Measurements from ENCODE around the gene FBXL16. TPM values are rescaled to one million over a fixed set of nuclear protein-coding genes. Genes with fewer than 3 reads are reported as not detected.
A peak's percentile ranks its signal among the peaks of the same experiment; 100 is the strongest.

Gene FBXL16
- total RNA-seq, 1 experiment from 2014 or later, result 22.2 TPM

GRCh38 chr16:749010-749409 is 43.4 kb upstream of the FBXL16 start:
- Histone ChIP-seq H4K20me1 (ENCODE audit: insufficient read depth) (no peaks in the 10 kb centered on the region; the same call in 1 of the 2 replicates), H2AFZ (no peak overlapping the region), H3F3A (ENCODE audit: insufficient read depth, low read depth) (0 out of 2 replicates have a peak, but pooled peaks cover 4% of the 10 kb centered on the region), H3K36me3 (ENCODE audit: low read depth) (no peaks in the 10 kb centered on the region), H3K9me3 (ENCODE audit: insufficient read depth, low read depth) (no peaks in the 10 kb centered on the region), H3K79me2 (ENCODE audit: low read depth) (no peaks in the 10 kb centered on the region), H3K27me3 (ENCODE audit: insufficient read depth, low read depth) (no peaks in the 10 kb centered on the region), H3K4me1 (replicated peaks; ENCODE audit: insufficient read depth) (no peaks in the 10 kb centered on the region), H3K9me2 (ENCODE audit: insufficient read depth) (no peaks in the 10 kb centered on the region), H3K4me3 (no peak overlapping the region), H3K27ac (no peak overlapping the region), H3K4me2 (no peak overlapping the region)
- ChIA-PET POLR2A (ENCODE audit: unreplicated experiment) (interaction anchor here (0.7 to 0.8 kb wide), 3 partner anchors 10 to 37 kb away, joined by 9 to 24 read pairs (median 23); partner anchors contain the start of gene MSLN), CTCF (interaction anchor here (0.6 kb wide), 1 partner anchor 710 kb away, joined by 5 read pairs; no protein-coding TSS in a partner anchor)
- BruUV-seq (replicated peaks), result no TSS peak
- TF ChIP-seq, protein P1, sequence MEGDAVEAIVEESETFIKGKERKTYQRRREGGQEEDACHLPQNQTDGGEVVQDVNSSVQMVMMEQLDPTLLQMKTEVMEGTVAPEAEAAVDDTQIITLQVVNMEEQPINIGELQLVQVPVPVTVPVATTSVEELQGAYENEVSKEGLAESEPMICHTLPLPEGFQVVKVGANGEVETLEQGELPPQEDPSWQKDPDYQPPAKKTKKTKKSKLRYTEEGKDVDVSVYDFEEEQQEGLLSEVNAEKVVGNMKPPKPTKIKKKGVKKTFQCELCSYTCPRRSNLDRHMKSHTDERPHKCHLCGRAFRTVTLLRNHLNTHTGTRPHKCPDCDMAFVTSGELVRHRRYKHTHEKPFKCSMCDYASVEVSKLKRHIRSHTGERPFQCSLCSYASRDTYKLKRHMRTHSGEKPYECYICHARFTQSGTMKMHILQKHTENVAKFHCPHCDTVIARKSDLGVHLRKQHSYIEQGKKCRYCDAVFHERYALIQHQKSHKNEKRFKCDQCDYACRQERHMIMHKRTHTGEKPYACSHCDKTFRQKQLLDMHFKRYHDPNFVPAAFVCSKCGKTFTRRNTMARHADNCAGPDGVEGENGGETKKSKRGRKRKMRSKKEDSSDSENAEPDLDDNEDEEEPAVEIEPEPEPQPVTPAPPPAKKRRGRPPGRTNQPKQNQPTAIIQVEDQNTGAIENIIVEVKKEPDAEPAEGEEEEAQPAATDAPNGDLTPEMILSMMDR (conservative IDR thresholded peaks at IDR 0.05), result no peak
- TF ChIP-seq EZH2 (IDR thresholded peaks at IDR 0.05; ENCODE audit: low read depth), result no peak
- DNase-seq, result peak in 1 of 2 experiments; percentile 50
- intact Hi-C loops (cut with micrococcal nuclease; ENCODE audit: unreplicated experiment), result no loop called here

DNA sequence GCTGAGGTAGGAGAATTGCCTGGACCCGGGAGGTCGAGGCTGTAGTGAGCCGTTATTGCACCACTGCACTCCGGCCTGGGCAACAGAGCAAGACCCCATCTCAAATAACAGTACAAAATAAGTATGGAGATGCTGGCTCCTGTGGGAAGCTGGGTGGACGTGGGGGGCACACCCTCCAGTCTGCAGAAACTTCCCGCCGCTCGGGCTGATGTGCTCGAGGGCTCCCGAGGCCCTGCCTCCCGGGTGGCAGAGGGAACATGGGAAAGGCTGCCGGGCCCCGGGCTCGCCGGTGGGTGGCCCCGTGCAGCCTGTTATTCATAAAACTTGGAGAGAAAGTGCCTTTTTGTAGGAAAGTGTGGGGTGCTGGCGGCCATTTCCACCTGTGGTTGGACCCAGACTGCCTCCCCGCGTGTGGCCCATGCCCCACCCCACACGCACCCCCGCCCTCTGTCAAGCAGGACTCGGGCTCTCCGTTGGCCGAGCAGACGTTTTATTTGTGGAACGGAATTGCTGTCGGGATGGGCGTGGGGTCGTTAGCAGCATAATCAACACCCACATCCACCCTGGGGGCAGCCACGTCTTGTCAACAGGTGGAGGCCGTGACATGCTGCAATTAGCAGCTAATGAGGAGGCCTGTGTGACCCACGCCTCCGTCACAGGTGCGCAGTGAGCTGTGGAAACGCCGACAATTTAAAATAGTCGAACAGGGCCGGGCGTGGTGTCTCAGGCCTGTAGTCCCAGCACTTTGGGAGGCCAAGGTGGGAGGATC is 42.6 kb upstream of the FBXL16 start:
- no peak for TF ChIP-seq EZH2 (IDR thresholded peaks at IDR 0.05; ENCODE audit: low read depth)
- TF ChIP-seq, protein P1 (conservative IDR thresholded peaks at IDR 0.05), result no peak
- Histone ChIP-seq H4K20me1 (ENCODE audit: insufficient read depth) (no peaks in the 10 kb centered on the region), H3K4me2 (no peak overlapping the region), H3K9me3 (ENCODE audit: insufficient read depth, low read depth) (no peaks in the 10 kb centered on the region), H3K36me3 (ENCODE audit: low read depth) (no peaks in the 10 kb centered on the region), H3K4me1 (replicated peaks; ENCODE audit: insufficient read depth) (no peaks in the 10 kb centered on the region), H2AFZ (no peak overlapping the region), H3K27me3 (ENCODE audit: insufficient read depth, low read depth) (no peaks in the 10 kb centered on the region), H3F3A (ENCODE audit: insufficient read depth, low read depth) (0 out of 2 replicates have a peak, but pooled peaks cover 4% of the 10 kb centered on the region), H3K27ac (no peak overlapping the region), H3K4me3 (no peak overlapping the region), H3K79me2 (ENCODE audit: low read depth) (no peaks in the 10 kb centered on the region), H3K9me2 (ENCODE audit: insufficient read depth) (no peaks in the 10 kb centered on the region)
- BruUV-seq (replicated peaks), result no TSS peak
- CTCF ChIA-PET, result no interaction called here
- intact Hi-C loops (cut with micrococcal nuclease; ENCODE audit: unreplicated experiment), result no loop called here
- no peak for DNase-seq
- POLR2A ChIA-PET (ENCODE audit: unreplicated experiment), result no interaction called here

- H4K20me1 ChIP-seq (ENCODE audit: insufficient read depth), result no peaks in the 10 kb centered on the region
- no peaks in the 10 kb centered on the region for H3K9me3 ChIP-seq (ENCODE audit: insufficient read depth, low read depth)
- no peaks in the 10 kb centered on the region for H3K36me3 ChIP-seq (ENCODE audit: low read depth)
Measured at GRCh38 chr16:746637-747036, 41.0 kb upstream of the FBXL16 start.

More at GRCh38 chr16:746637-747036, 41.0 kb upstream of the FBXL16 start:
- H2AFZ ChIP-seq, result no peak overlapping the region
- POLR2A ChIA-PET (ENCODE audit: unreplicated experiment), result no interaction called here
- peaks cover 8% of the 10 kb centered on the region; the same call in 1 of the 2 replicates for H3F3A ChIP-seq (ENCODE audit: insufficient read depth, low read depth)
- H3K9me2 ChIP-seq (ENCODE audit: insufficient read depth), result no peaks in the 10 kb centered on the region
- TF ChIP-seq, protein P1 (conservative IDR thresholded peaks at IDR 0.05), result no peak
- TF ChIP-seq EZH2 (IDR thresholded peaks at IDR 0.05; ENCODE audit: low read depth), result no peak
- H3K27me3 ChIP-seq (ENCODE audit: insufficient read depth, low read depth), result no peaks in the 10 kb centered on the region
- no peaks in the 10 kb centered on the region for H3K79me2 ChIP-seq (ENCODE audit: low read depth)
- no peak overlapping the region for H3K27ac ChIP-seq
- H3K4me1 ChIP-seq (replicated peaks; ENCODE audit: insufficient read depth), result no peaks in the 10 kb centered on the region
- no TSS peak for BruUV-seq (replicated peaks)
- no peak overlapping the region for H3K4me2 ChIP-seq
- DNase-seq, result no peak
- intact Hi-C loops (cut with micrococcal nuclease; ENCODE audit: unreplicated experiment), result no loop called here
- H3K4me3 ChIP-seq, result no peak overlapping the region
- CTCF ChIA-PET, result no interaction called here

Data from PC-9 (cell line).